ENCODE results near the gene RNF212B.

The RNF212B gene

DNA sequence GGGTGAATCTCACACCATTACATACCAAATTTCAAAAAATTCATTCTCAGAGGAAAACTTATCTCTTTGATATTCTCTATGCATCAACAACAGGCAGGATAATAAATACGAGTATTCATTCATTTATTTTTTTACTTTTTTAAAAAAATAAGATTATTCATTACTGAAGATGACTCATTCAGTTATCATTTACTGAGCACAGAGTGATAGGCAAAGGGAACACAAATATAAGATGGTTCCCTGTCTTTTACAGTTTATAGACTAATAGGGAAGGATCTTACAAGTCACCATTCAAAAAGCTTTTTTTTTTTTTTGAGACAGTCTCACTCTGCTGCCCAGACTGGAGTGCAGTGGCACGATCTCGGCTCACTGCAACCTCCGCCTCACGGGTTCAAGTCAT is 78.6 kb downstream of the RNF212B start:
- no peak overlapping the region for H3K23ac ChIP-seq (ENCODE audit: low read length)
- no peak overlapping the region for H2BK12ac ChIP-seq (ENCODE audit: low read length)
- H3K9ac ChIP-seq (ENCODE audit: low read length), result no peak overlapping the region
- no peak overlapping the region for H3K4me2 ChIP-seq (ENCODE audit: low read length)
- H3K27ac ChIP-seq (ENCODE audit: low read depth, low read length), result no peak overlapping the region
- H3K14ac ChIP-seq (ENCODE audit: low read length), result no peak overlapping the region
- H4K8ac ChIP-seq (ENCODE audit: low read depth, low read length), result no peak overlapping the region
- no peak overlapping the region for H3K18ac ChIP-seq (ENCODE audit: low read length)
- no peak overlapping the region for H2AFZ ChIP-seq (ENCODE audit: insufficient read depth, low read length, poor library complexity)
- H2AK5ac ChIP-seq (ENCODE audit: low read length), result no peak overlapping the region
- H3K27me3 ChIP-seq (ENCODE audit: insufficient read depth, low read length), result no peaks in the 10 kb centered on the region
- H4K91ac ChIP-seq (ENCODE audit: low read depth, low read length), result no peak overlapping the region
- peaks cover 4 to 6% of the 10 kb centered on the region in 2 experiments for H3K4me1 ChIP-seq (ENCODE audit: control insufficient read depth in 1 of 2, insufficient read depth in 2 of 2, low read length in 2 of 2)
- no CpG with 5 or more reads among the region's 5 CpGs for WGBS (ENCODE audit: extremely low coverage, insufficient coverage, insufficient read length)
- no peak for DNase-seq
- H4K12ac ChIP-seq (ENCODE audit: low read depth, low read length), result no peak overlapping the region
- no peak overlapping the region for H2BK120ac ChIP-seq (ENCODE audit: insufficient read depth, low read length, poor library complexity)
- H3K4ac ChIP-seq (ENCODE audit: low read depth, low read length), result no peak overlapping the region
- peaks cover 5% of the 10 kb centered on the region for H3K79me1 ChIP-seq (ENCODE audit: low read length)
- H3K79me2 ChIP-seq (ENCODE audit: control insufficient read depth, insufficient read depth, low read length, poor library complexity), result no peaks in the 10 kb centered on the region
- H2BK5ac ChIP-seq (ENCODE audit: low read depth, low read length, poor library complexity), result no peak overlapping the region
- H3K36me3 ChIP-seq (ENCODE audit: control insufficient read depth in 1 of 2, insufficient read depth in 2 of 2, low read length in 2 of 2), result peaks cover 6 to 12% of the 10 kb centered on the region in 2 experiments
- H3K4me3 ChIP-seq (ENCODE audit: low read depth, low read length), result no peak overlapping the region
- no peaks in the 10 kb centered on the region for H3K9me3 ChIP-seq (ENCODE audit: insufficient read depth, low read depth, low read length)

DNA sequence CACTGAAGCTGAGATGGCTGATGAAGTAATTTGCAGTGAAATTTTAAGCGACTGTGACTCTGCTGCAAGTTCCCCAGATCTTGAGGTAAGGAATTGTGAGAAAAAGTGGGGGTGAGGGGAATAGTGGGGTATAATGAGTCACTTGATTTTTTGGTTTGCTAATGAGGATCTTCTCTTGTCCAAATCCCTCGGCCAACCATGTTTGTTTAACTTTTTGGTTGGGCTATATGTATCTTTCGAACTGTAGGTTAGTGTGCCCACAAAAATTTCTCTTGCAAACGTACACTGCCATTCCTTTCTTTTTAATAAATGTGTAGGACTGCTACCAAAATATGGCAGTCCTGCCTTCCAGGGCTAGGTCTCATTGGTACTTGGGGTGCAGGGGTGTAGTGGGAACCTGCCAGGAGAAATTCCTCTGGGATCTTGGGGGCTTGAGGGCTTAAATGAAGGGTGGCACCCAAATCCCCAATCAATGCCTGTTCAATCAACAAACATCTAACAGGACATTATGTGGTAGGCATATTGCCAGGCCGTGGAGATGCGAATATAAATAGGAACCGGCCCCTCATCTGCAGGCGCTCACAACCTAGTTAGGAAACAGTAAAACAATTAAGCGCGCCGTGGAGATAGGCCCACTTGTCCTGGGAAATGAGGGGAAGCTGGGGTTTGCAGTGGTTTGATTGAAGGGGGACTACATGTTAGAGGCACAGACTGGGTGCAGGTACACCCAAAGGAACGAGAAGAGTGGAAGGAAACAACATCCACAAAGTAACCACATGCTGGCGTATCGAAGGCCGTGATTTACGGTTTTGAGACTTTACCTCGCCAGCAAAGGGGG is 82.2 kb downstream of the RNF212B start:
- peak overlapping the region; percentile 41 for H3K4me3 ChIP-seq (ENCODE audit: low read depth, low read length)

DNA sequence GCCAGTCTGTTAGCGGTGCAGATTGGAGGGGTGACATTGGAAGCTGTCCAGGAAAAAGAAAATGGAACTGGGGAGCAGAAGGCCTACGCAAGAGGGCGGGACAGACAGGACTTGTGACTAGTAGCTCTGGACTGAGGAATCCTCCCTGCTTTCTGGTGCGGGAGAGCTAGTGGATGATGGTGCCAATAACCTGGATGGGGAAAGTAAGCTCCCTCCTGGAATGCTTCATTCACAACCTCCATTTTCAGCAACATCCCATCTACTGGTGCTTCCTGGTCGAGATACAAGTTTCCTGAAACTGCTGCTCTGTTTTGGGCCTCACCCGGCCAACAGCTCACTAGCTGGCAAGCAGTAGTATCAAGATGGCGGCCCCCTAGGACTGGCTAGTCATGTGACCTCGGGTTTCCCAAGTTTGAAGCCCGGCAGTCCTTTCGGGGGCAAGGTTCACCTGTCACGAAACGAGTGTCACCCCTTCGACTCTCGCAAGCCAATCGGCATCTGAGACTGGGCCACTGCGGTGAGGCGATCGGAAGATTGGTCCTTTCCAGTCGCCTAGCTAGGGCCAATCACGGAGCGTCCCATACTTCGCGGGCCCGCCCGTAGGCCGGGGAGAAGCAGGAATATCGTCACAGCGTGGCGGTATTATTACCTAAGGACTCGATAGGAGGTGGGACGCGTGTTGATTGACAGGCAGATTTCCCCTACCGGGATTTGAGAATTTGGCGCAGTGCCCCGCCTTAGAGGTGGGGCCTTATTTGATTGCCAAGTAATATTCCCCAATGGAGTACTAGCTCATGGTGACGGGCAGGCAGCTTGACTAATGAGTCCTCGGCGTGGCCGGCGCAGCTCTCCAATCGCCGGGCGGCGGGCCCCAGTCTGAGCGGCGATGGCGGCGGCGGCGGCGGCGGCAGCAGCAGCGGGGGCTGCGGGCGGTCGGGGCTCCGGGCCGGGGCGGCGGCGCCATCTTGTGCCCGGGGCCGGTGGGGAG is 83.1 kb downstream of the RNF212B start, which contains the start of gene PABPN1:
Gene PABPN1, plus strand, starts transcription at position 874 of the 988 bp plus-strand sequence. Its CDS starts 13 bp downstream, at position 887.
- peak within 1 kb of the TSS; percentile 100 for H3K4ac ChIP-seq (ENCODE audit: low read depth, low read length)
- H3K4me3 ChIP-seq (ENCODE audit: low read depth, low read length), result peak within 1 kb of the TSS; percentile 80

More for the DNA sequence above, 82.2 kb downstream of the RNF212B start:
- H3K4ac ChIP-seq (ENCODE audit: low read depth, low read length), result peak overlapping the region; percentile 37
- peak overlapping the region; percentile 93 for H4K91ac ChIP-seq (ENCODE audit: low read depth, low read length)
- no peaks in the 10 kb centered on the region for H3K9me3 ChIP-seq (ENCODE audit: insufficient read depth, low read depth, low read length)
- H3K18ac ChIP-seq (ENCODE audit: low read length), result no peak overlapping the region
- peak overlapping the region; percentile 77 for H3K14ac ChIP-seq (ENCODE audit: low read length)
- H4K8ac ChIP-seq (ENCODE audit: low read depth, low read length), result peak overlapping the region; percentile 90
- H3K4me1 ChIP-seq (ENCODE audit: control insufficient read depth in 1 of 2, insufficient read depth in 2 of 2, low read length in 2 of 2), result peaks cover 8 to 10% of the 10 kb centered on the region in 2 experiments
- WGBS (ENCODE audit: extremely low coverage, insufficient coverage, insufficient read length), result no CpG with 5 or more reads among the region's 17 CpGs
- peak overlapping the region; percentile 62 for H2BK5ac ChIP-seq (ENCODE audit: low read depth, low read length, poor library complexity)
- no peaks in the 10 kb centered on the region for H3K27me3 ChIP-seq (ENCODE audit: insufficient read depth, low read length)
- peak overlapping the region; percentile 77 for H2BK120ac ChIP-seq (ENCODE audit: insufficient read depth, low read length, poor library complexity)
- H3K27ac ChIP-seq (ENCODE audit: low read depth, low read length), result peak overlapping the region; percentile 63
- H3K36me3 ChIP-seq (ENCODE audit: control insufficient read depth in 1 of 2, insufficient read depth in 2 of 2, low read length in 2 of 2), result peaks cover 21 to 27% of the 10 kb centered on the region in 2 experiments
- peak overlapping the region; percentile 42 for H2BK12ac ChIP-seq (ENCODE audit: low read length)
- H3K9ac ChIP-seq (ENCODE audit: low read length), result no peak overlapping the region
- H3K79me2 ChIP-seq (ENCODE audit: control insufficient read depth, insufficient read depth, low read length, poor library complexity), result peaks cover 9% of the 10 kb centered on the region
- H3K23ac ChIP-seq (ENCODE audit: low read length), result no peak overlapping the region
- peak overlapping the region; percentile 24 for H2AK5ac ChIP-seq (ENCODE audit: low read length)
- peak overlapping the region; percentile 96 for H4K12ac ChIP-seq (ENCODE audit: low read depth, low read length)
- no peak for DNase-seq
- peaks cover 17% of the 10 kb centered on the region for H3K79me1 ChIP-seq (ENCODE audit: low read length)
- peak overlapping the region; percentile 64 for H3K4me2 ChIP-seq (ENCODE audit: low read length)
- peak overlapping the region; percentile 57 for H2AFZ ChIP-seq (ENCODE audit: insufficient read depth, low read length, poor library complexity)

More for the DNA sequence above, 83.1 kb downstream of the RNF212B start, which contains the start of gene PABPN1:
- H4K8ac ChIP-seq (ENCODE audit: low read depth, low read length), result peak within 1 kb of the TSS; percentile 99
- peak within 1 kb of the TSS; percentile 99 for H3K14ac ChIP-seq (ENCODE audit: low read length)
- H3K9me3 ChIP-seq (ENCODE audit: insufficient read depth, low read depth, low read length), result no peaks in the 10 kb centered on the region
- peak within 1 kb of the TSS; percentile 90 for H2BK120ac ChIP-seq (ENCODE audit: insufficient read depth, low read length, poor library complexity)
- H3K4me2 ChIP-seq (ENCODE audit: low read length), result peak within 1 kb of the TSS; percentile 73
- peak within 1 kb of the TSS; percentile 42 for H2BK12ac ChIP-seq (ENCODE audit: low read length)
- H3K27ac ChIP-seq (ENCODE audit: low read depth, low read length), result peak within 1 kb of the TSS; percentile 88
- H3K18ac ChIP-seq (ENCODE audit: low read length), result peak within 1 kb of the TSS; percentile 99
- peak within 1 kb of the TSS; percentile 96 for H2AFZ ChIP-seq (ENCODE audit: insufficient read depth, low read length, poor library complexity)
- H2AK5ac ChIP-seq (ENCODE audit: low read length), result peak within 1 kb of the TSS; percentile 98
- H3K36me3 ChIP-seq (ENCODE audit: control insufficient read depth in 1 of 2, insufficient read depth in 2 of 2, low read length in 2 of 2), result peaks cover 29 to 31% of the 10 kb centered on the region in 2 experiments
- no peaks in the 10 kb centered on the region for H3K27me3 ChIP-seq (ENCODE audit: insufficient read depth, low read length)
- peak within 1 kb of the TSS; percentile 99 for H2BK5ac ChIP-seq (ENCODE audit: low read depth, low read length, poor library complexity)
- peak within 1 kb of the TSS; percentile 100 for H4K91ac ChIP-seq (ENCODE audit: low read depth, low read length)
- no peak within 1 kb of the TSS for H3K23ac ChIP-seq (ENCODE audit: low read length)
- peak within 1 kb of the TSS; percentile 100 for H4K12ac ChIP-seq (ENCODE audit: low read depth, low read length)
- H3K79me1 ChIP-seq (ENCODE audit: low read length), result peaks cover 17% of the 10 kb centered on the region
- H3K4me1 ChIP-seq (ENCODE audit: control insufficient read depth in 1 of 2, insufficient read depth in 2 of 2, low read length in 2 of 2), result peaks cover 8 to 10% of the 10 kb centered on the region in 2 experiments
- DNase-seq, result peak; percentile 100
- WGBS (ENCODE audit: extremely low coverage, insufficient coverage, insufficient read length), result no CpG with 5 or more reads among the region's 63 CpGs
- peaks cover 9% of the 10 kb centered on the region for H3K79me2 ChIP-seq (ENCODE audit: control insufficient read depth, insufficient read depth, low read length, poor library complexity)
- H3K9ac ChIP-seq (ENCODE audit: low read length), result peak within 1 kb of the TSS; percentile 98

Data from trophoblast cell (in vitro differentiated cells and primary cell).